Left ventricle myocardium inferior (tissue), 1 donor: ENCODE measurements around the gene ATP5IF1. TPM values are rescaled to one million over a fixed set of nuclear protein-coding genes. Genes with fewer than 3 reads are reported as not detected.

ENCODE experiments used
- DNase-seq: peaks from one replicate; pipeline ENCODE4 v3.0.0-alpha.2; 2020
- H3K27ac ChIP-seq: fragments of 200-600 bp; replicated peaks from 2 replicates; pipeline ENCODE4 v1.8.0; 2021
- H3K27me3 ChIP-seq: fragments of 200-600 bp; 2 replicates; pipeline ENCODE4 v1.8.0; 2021; ENCODE audit warnings: low read depth
- H3K36me3 ChIP-seq: fragments of 200-600 bp; 2 replicates; pipeline ENCODE4 v1.8.0; 2021
- H3K4me1 ChIP-seq: fragments of 200-600 bp; 2 replicates; pipeline ENCODE4 v1.8.0; 2021
- H3K4me3 ChIP-seq: fragments of 200-600 bp; 2 replicates; pipeline ENCODE4 v1.8.0; 2021; ENCODE audit warnings: mild to moderate bottlenecking, moderate library complexity
- H3K9me3 ChIP-seq: fragments of 200-600 bp; replicated peaks from 2 replicates; pipeline ENCODE4 v1.8.0; 2021
- intact Hi-C: fragments of 100-400 bp; cut with micrococcal nuclease; formaldehyde crosslinking; loops from one replicate; pipeline ENCODE4 v1.11.0; 2022
- total RNA-seq: library from RNA; stranded (reverse); fragmentation: NEBNext Ultra II Directional; extraction: Animal tissue kit (Norgen Biotek cat#: 25700); gene quantifications from one replicate; pipeline ENCODE4 v1.2.1, GENCODE V29; 2021
- TF ChIP-seq, protein P1 (sequence below): fragments of 200-600 bp; IDR thresholded peaks from 2 replicates; pipeline ENCODE4 v1.8.0; 2021; ENCODE audit warnings: antibody characterized with exemption, mild to moderate bottlenecking, borderline replicate concordance
- donor health status: DM: no; HTN: yes; CAD: no; lungs with severe emphysema.

Gene ATP5IF1
- total RNA-seq, 1 donor from 2014 or later = 430 TPM

DNA sequence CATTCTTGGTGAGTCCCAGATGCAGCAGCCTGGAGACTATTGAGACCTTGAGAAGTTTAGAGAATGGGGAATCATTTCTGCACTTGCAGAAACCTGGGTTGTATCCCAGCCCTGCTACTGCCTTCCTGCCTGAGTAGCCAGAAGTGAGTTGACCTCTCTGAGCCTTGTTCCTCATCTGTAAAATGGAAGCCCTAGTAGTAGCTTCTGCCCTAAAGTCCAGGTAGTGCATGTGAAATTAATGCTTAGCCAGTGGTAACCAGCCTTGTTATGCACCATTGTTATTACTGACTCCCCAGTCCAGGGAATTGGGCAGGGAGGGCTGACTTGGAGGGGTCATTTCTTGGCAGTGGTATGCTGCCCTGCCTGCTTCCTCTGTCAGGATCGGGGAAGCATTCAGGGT lies 29.0 kb downstream of the ATP5IF1 start:
- H3K4me1 ChIP-seq = peaks cover 73% of the 10 kb centered on the region

DNA sequence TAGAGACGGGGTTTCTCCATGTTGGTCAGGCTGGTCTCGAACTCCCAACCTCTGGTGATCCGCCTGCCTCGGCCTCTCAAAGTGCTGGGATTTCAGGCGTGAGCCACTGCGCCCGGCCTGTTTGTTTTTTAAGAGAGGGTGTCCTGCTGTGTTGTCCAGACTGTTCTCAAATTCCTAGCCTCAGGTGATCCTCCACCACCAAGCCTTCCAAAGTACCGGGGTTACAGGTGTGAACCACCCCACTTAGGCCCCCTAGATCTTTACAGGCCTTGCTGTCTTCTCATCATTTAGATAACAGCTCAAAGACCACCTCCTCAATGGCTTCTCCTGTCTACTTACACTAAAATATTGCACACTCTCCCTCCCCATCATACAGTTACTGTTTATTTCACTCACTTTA lies 29.7 kb downstream of the ATP5IF1 start:
- Histone ChIP-seq H3K27me3 (no peaks in the 10 kb centered on the region), H3K4me1 (peaks cover 68% of the 10 kb centered on the region), H3K4me3 (no peak overlapping the region), H3K9me3 (no peaks in the 10 kb centered on the region), H3K36me3 (peaks cover 11% of the 10 kb centered on the region), H3K27ac (no peak overlapping the region)
- TF ChIP-seq, protein P1, sequence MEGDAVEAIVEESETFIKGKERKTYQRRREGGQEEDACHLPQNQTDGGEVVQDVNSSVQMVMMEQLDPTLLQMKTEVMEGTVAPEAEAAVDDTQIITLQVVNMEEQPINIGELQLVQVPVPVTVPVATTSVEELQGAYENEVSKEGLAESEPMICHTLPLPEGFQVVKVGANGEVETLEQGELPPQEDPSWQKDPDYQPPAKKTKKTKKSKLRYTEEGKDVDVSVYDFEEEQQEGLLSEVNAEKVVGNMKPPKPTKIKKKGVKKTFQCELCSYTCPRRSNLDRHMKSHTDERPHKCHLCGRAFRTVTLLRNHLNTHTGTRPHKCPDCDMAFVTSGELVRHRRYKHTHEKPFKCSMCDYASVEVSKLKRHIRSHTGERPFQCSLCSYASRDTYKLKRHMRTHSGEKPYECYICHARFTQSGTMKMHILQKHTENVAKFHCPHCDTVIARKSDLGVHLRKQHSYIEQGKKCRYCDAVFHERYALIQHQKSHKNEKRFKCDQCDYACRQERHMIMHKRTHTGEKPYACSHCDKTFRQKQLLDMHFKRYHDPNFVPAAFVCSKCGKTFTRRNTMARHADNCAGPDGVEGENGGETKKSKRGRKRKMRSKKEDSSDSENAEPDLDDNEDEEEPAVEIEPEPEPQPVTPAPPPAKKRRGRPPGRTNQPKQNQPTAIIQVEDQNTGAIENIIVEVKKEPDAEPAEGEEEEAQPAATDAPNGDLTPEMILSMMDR = no peak
- intact Hi-C loops = no loop called here
- DNase-seq = no peak

More for the DNA sequence above, 29.0 kb downstream of the ATP5IF1 start:
- no peak overlapping the region for H3K27ac ChIP-seq
- no peak for DNase-seq
- H3K27me3 ChIP-seq = no peaks in the 10 kb centered on the region
- peaks cover 8% of the 10 kb centered on the region for H3K36me3 ChIP-seq
- TF ChIP-seq, protein P1 = no peak
- intact Hi-C loops = no loop called here
- H3K4me3 ChIP-seq = no peak overlapping the region
- no peaks in the 10 kb centered on the region for H3K9me3 ChIP-seq

- H3K9me3 ChIP-seq = no peaks in the 10 kb centered on the region
- DNase-seq = no peak
- H3K4me3 ChIP-seq = no peak overlapping the region
- H3K27ac ChIP-seq = no peak overlapping the region
- intact Hi-C loops = no loop called here
- H3K4me1 ChIP-seq = peaks cover 55% of the 10 kb centered on the region
- peaks cover 18% of the 10 kb centered on the region for H3K36me3 ChIP-seq
- H3K27me3 ChIP-seq = no peaks in the 10 kb centered on the region
- TF ChIP-seq, protein P1 = no peak
These were observed 31.0 kb downstream of the ATP5IF1 start for GRCh38 chr1:28266920-28267322.

DNA sequence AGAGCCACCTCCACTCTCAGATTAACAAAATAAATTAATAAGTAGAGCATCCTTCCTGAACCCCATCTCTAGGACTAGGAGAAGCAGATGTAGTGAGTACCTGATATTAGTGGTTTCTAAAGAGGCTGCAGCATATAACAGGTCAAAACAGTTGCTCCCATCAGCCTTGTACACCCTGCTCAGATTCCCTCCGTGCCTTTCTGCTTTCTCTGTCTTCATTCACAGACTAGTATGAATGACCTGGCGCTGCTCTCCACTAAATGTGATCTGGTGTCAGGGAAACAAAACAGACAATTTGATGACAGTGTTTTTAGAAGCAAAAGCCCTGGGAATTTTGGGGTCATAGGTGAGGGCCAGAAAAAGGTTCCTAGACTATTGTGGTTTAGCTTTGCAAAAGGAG lies 31.7 kb downstream of the ATP5IF1 start:
- DNase-seq = no peak
- Histone ChIP-seq H3K27me3 (no peaks in the 10 kb centered on the region), H3K36me3 (peaks cover 25% of the 10 kb centered on the region), H3K9me3 (no peaks in the 10 kb centered on the region), H3K27ac (no peak overlapping the region), H3K4me3 (no peak overlapping the region), H3K4me1 (peaks cover 49% of the 10 kb centered on the region)
- intact Hi-C loops = no loop called here
- TF ChIP-seq, protein P1 = no peak

GRCh38 chr1:28269529-28269928 lies 33.6 kb downstream of the ATP5IF1 start:
- Histone ChIP-seq H3K27me3 (no peaks in the 10 kb centered on the region), H3K36me3 (peaks cover 44% of the 10 kb centered on the region), H3K9me3 (no peaks in the 10 kb centered on the region), H3K27ac (no peak overlapping the region), H3K4me1 (peaks cover 32% of the 10 kb centered on the region), H3K4me3 (no peak overlapping the region)
- TF ChIP-seq, protein P1 = no peak
- DNase-seq = no peak
- intact Hi-C loops = no loop called here
